HEK293 (cell line): ENCODE data around the gene CD101.

Experiments
- BCL11A ChIP-seq: fragments of 450-650 bp; formaldehyde crosslinking; IDR thresholded peaks from 2 replicates; pipeline ENCODE4 v1.5.1; 2016; ENCODE audit warnings: low read depth, missing biosample characterization, missing genetic modification characterization
- CTCF ChIP-seq: fragments of 450-650 bp; formaldehyde crosslinking; IDR thresholded peaks from 2 replicates; pipeline ENCODE4 v1.5.1; 2016; ENCODE audit warnings: missing biosample characterization, missing genetic modification characterization
- ELK4 ChIP-seq: IDR thresholded peaks from 2 replicates; pipeline ENCODE4 v1.6.1; 2011; ENCODE audit warnings: mild to moderate bottlenecking, low read depth, low read length, borderline replicate concordance
- KLF17 ChIP-seq: fragments of 450-650 bp; formaldehyde crosslinking; IDR thresholded peaks from 2 replicates; pipeline ENCODE4 v1.5.1; 2016; ENCODE audit warnings: missing biosample characterization, missing genetic modification characterization
- MYNN ChIP-seq: fragments of 450-650 bp; formaldehyde crosslinking; IDR thresholded peaks from 2 replicates; pipeline ENCODE4 v1.5.1; 2016; ENCODE audit warnings: missing biosample characterization, missing genetic modification characterization, borderline replicate concordance
- PBX3 ChIP-seq: sonication (generic); formaldehyde crosslinking; IDR thresholded peaks from 2 replicates; pipeline ENCODE4 v1.8.1; 2022; ENCODE audit warnings: mild to moderate bottlenecking, moderate library complexity, missing genetic modification reagents
- RBAK ChIP-seq: fragments of 450-650 bp; formaldehyde crosslinking; IDR thresholded peaks from 2 replicates; pipeline ENCODE4 v1.5.1; 2016; ENCODE audit warnings: missing biosample characterization, missing genetic modification characterization
- SCRT2 ChIP-seq: fragments of 450-650 bp; formaldehyde crosslinking; IDR thresholded peaks from 2 replicates; pipeline ENCODE4 v1.5.1; 2016; ENCODE audit warnings: missing biosample characterization, missing genetic modification characterization
- SP2 ChIP-seq: fragments of 450-650 bp; formaldehyde crosslinking; IDR thresholded peaks from 2 replicates; pipeline ENCODE4 v1.5.1; 2016; ENCODE audit warnings: missing biosample characterization, missing genetic modification characterization
- ZFHX2 ChIP-seq: fragments of 450-650 bp; formaldehyde crosslinking; conservative IDR thresholded peaks from 2 replicates; pipeline ENCODE4 v1.5.1; 2016; ENCODE audit warnings: missing biosample characterization, missing genetic modification characterization
- ZNF24 ChIP-seq: fragments of 450-650 bp; formaldehyde crosslinking; IDR thresholded peaks from 2 replicates; pipeline ENCODE4 v1.5.1; 2016; ENCODE audit warnings: missing biosample characterization, missing genetic modification characterization
- ZNF555 ChIP-seq: fragments of 450-650 bp; formaldehyde crosslinking; conservative IDR thresholded peaks from 2 replicates; pipeline ENCODE4 v1.5.1; 2017; ENCODE audit warnings: missing biosample characterization, mild to moderate bottlenecking, missing genetic modification characterization, inconsistent platforms

- TF ChIP-seq SCRT2 = no peak
- no peak for TF ChIP-seq ZNF555 (tag by site-specific recombination)
- no peak for TF ChIP-seq PBX3 (CRISPR knock-in tag)
- no peak for TF ChIP-seq CTCF (tag by site-specific recombination)
- no peak for TF ChIP-seq RBAK (tag by site-specific recombination)
- TF ChIP-seq MYNN = no peak
- no peak for TF ChIP-seq KLF17
- no peak for TF ChIP-seq SP2 (tag by site-specific recombination)
- TF ChIP-seq BCL11A (tag by site-specific recombination) = no peak
- no peak for TF ChIP-seq ZNF24 (tag by site-specific recombination)
- TF ChIP-seq ZFHX2 (tag by site-specific recombination) = no peak
- TF ChIP-seq ELK4 = no peak
Observed at GRCh38 chr1:116984406-116985160, 17.0 kb upstream of the CD101 start.
